ENCODE results near the gene PRR16. TPM values are rescaled to one million over a fixed set of nuclear protein-coding genes. Genes with fewer than 3 reads are reported as not detected.

PRR16 gene
- total and polyA plus RNA-seq, 2 of the 13 experiments (the other 11 are each of a cell fraction or from before 2014, with no cell fraction given): not detected

- CTCF ChIA-PET (ENCODE audit: low intra/inter-chr PET ratio, low total read pairs): no interaction called here
- H3K27me3 ChIP-seq (ENCODE audit: control insufficient read depth in 1 of 2, insufficient read depth in 2 of 2, low read length in 2 of 2): no peaks in the 10 kb centered on the region
- DNase-seq (ENCODE audit: low spot score) (no peak), ATAC-seq (no peak), FAIRE-seq (no peak)
- no peaks in the 10 kb centered on the region for H3K79me2 ChIP-seq (ENCODE audit: insufficient read depth, low read length)
- no peak overlapping the region for H3K4me3 ChIP-seq (replicated peaks in 1 of 3; ENCODE audit: insufficient read depth in 1 of 3, low read depth in 2 of 3, low read length in 3 of 3)
- no peak overlapping the region for H2AFZ ChIP-seq (ENCODE audit: low read length)
- H3K36me3 ChIP-seq (replicated peaks in 1 of 2; ENCODE audit: control insufficient read depth in 1 of 2, insufficient read depth in 2 of 2, low read length in 2 of 2): no peaks in the 10 kb centered on the region
- WGBS (ENCODE audit: low lambda C conversion rate): 27% methylated on average over 4 of the region's 4 CpGs
- H3K9me3 ChIP-seq (ENCODE audit: low read length): no peaks in the 10 kb centered on the region
- in situ Hi-C loops (cut with HindIII; ENCODE audit: extremely low pct_ligation_motif_present, low pct_unique_long_range_greater_than_20kb): no loop called here
- intact Hi-C loops (cut with micrococcal nuclease; ENCODE audit: unreplicated experiment): no loop called here
- no peak overlapping the region for H3K4me2 ChIP-seq (ENCODE audit: low read depth, low read length)
- no peak overlapping the region for H3K9ac ChIP-seq (ENCODE audit: insufficient read depth, low read depth, low read length)
- POLR2A ChIA-PET: no interaction called here
- TF ChIP-seq FOXA3 (CRISPR knock-in tag; IDR thresholded peaks at IDR 0.05) (no peak), ZNF124 (CRISPR knock-in tag; IDR thresholded peaks at IDR 0.05) (no peak), RFX3 (CRISPR knock-in tag; IDR thresholded peaks at IDR 0.05) (no peak), FOXC1 (CRISPR knock-in tag; IDR thresholded peaks at IDR 0.05; ENCODE audit: borderline replicate concordance) (no peak), ZNF382 (CRISPR knock-in tag; IDR thresholded peaks at IDR 0.05; ENCODE audit: borderline replicate concordance) (no peak), ZNF512 (CRISPR knock-in tag; IDR thresholded peaks at IDR 0.05) (no peak), CREB1 (IDR thresholded peaks at IDR 0.05) (no peak), CREB1 (CRISPR knock-in tag; IDR thresholded peaks at IDR 0.05) (no peak), ZNF780A (CRISPR knock-in tag; IDR thresholded peaks at IDR 0.05) (no peak), MED8 (CRISPR knock-in tag; IDR thresholded peaks at IDR 0.05; ENCODE audit: insufficient replicate concordance) (no peak), ZNF232 (CRISPR knock-in tag; IDR thresholded peaks at IDR 0.05; ENCODE audit: borderline replicate concordance) (no peak), SIN3A (IDR thresholded peaks at IDR 0.05; ENCODE audit: borderline replicate concordance, low read depth, low read length) (no peak), ZNF567 (CRISPR knock-in tag; IDR thresholded peaks at IDR 0.05; ENCODE audit: borderline replicate concordance) (no peak), ZNF576 (CRISPR knock-in tag; IDR thresholded peaks at IDR 0.05) (no peak), SNAPC2 (CRISPR knock-in tag; IDR thresholded peaks at IDR 0.05) (no peak), NCOR1 (IDR thresholded peaks at IDR 0.05; ENCODE audit: borderline replicate concordance, low read length) (no peak)
- no peak overlapping the region for H3K27ac ChIP-seq (ENCODE audit: extremely low read length, insufficient read depth, low read length)
- H4K20me1 ChIP-seq (ENCODE audit: insufficient read depth, low read length): no peaks in the 10 kb centered on the region
- no peaks in the 10 kb centered on the region for H3K4me1 ChIP-seq (ENCODE audit: insufficient read depth, low read length)
- BruUV-seq (replicated peaks): no TSS peak
Measured at GRCh38 chr5:120502531-120502930, 38.4 kb downstream of the PRR16 start.
